Body of pancreas (tissue), 4 donors: ENCODE measurements around the gene REN.

Experiments used
- POLR2A ChIP-seq, 3 donors: fragments of 450-650 bp; IDR thresholded peaks; one replicate each; pipeline ENCODE4 v1.6.1; 2016; ENCODE audit warnings: antibody characterized with exemption in 3 of 3, mild to moderate bottlenecking in 2 of 3
- TF ChIP-seq, protein P1 (sequence below), 7 experiments: fragments of 450-650 bp in 4 of 7; fragments of 200-600 bp in 3 of 7; sonication (generic) in 3 of 7; IDR thresholded peaks; one replicate each; pipeline ENCODE4 v1.5.1; 2016 to 2019; ENCODE audit warnings: antibody characterized with exemption in 7 of 7

DNA sequence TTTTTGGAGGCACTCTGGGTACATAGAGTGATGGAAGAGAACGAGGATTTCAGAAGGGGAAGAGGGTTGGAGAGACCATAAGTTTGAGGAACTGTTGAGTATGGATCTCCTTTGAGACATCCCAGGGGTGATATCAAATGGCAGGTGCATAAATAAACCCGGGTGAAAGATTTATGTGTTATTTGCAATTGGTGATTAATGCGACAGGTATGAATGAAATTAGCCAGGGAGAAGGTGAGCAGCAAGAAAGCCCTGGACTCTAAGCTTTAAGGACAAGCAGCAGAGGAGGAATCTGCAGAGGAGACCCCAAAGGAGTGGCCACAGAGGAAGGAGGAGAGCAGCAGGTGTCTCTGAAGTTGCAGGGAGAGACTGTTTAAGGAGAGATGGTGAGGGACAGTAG lies 8.8 kb upstream of the REN start:
- TF ChIP-seq, protein P1, sequence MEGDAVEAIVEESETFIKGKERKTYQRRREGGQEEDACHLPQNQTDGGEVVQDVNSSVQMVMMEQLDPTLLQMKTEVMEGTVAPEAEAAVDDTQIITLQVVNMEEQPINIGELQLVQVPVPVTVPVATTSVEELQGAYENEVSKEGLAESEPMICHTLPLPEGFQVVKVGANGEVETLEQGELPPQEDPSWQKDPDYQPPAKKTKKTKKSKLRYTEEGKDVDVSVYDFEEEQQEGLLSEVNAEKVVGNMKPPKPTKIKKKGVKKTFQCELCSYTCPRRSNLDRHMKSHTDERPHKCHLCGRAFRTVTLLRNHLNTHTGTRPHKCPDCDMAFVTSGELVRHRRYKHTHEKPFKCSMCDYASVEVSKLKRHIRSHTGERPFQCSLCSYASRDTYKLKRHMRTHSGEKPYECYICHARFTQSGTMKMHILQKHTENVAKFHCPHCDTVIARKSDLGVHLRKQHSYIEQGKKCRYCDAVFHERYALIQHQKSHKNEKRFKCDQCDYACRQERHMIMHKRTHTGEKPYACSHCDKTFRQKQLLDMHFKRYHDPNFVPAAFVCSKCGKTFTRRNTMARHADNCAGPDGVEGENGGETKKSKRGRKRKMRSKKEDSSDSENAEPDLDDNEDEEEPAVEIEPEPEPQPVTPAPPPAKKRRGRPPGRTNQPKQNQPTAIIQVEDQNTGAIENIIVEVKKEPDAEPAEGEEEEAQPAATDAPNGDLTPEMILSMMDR (IDR thresholded peaks at IDR 0.05): no peak
- TF ChIP-seq POLR2A (IDR thresholded peaks at IDR 0.05): no peak
